ENCODE data around the gene EPHA8.

Gene EPHA8

DNA sequence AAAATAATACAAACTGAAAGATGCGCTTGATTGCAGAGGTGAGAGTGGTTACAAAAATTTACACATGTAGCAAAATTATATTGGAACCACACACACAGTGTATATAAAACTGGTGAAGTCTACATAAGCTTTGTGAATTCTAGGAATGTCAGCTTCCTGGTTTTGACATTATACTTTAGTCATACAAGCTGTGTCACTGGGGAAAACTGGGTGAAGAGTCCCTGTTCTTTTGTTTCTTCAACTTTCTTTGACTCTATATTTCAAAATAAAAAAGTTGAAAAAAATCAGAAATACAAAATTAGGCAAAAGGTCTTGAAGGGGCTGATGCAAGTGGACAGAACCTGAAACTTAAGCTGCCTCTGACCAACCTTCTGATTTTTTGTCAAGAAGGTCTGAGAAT is 83.1 kb downstream of the EPHA8 start:
- DNase-seq (ENCODE audit: low spot score): no peak

DNA sequence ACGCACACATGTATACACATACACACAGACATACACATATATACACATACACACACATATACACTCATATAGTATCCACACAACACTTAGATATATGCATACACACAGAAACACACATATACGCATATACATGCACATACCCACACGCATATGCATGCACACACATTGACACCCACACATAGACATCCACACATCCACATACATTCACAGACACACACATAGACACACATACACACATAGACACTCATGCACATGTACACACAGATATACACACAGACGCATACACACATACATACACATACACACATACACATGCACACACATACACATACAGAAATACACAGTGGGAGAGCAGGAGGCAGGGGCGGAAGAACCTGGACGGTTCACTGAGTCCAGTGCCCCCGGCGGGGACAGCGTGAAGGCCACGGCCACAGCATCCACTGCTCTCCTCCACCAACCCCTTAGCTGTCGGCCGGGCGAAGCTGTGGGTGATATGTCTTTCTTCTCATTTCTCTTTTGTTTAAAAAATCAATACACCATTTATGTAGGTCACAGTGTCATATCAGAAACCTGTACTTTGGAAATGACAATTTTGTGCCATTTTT is 86.9 kb downstream of the EPHA8 start:
- no peak for DNase-seq (ENCODE audit: low spot score)

DNA sequence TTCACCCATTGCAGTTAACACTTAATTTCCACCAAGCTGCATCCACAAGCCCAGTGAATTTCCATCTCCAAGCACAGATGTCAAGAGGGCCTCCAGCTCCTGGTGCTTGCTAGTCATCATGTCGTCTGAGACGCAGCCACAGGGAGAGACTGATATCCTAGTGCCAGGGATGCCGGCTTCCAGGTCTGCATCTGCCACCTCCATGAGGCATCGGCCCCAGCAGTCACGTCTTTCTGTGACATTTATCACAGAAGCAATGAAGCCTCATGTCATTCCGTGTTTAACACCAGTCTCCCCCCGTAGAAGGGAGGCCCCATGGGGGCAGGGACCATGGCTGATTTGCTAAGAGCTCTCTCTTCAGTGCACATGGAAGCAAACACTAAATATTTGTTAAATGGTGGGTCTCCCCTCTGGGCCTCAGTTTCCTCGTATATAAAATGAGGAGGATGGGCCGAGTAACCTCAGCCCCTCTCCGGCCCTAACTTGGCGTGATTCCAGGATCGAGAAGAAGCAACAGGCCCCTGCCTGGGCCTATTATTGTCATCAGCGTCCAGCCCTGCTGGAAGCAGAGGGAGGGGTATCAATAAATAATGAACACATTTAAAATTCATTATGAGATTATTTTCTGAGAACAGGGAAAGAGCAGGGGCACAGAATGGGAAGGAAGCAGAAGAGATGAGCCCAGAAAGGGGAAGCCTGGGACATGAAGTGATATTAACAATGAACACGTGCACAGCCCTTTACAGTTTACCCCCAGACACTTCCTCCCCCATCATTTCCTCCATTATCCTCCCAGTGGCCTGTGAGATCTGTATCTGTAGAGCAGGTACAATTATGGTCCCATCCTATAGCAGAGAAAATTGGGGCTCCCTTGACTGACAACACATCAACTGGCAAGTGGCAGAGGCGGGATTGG is 88.9 kb downstream of the EPHA8 start:
- DNase-seq (ENCODE audit: low spot score): no peak

DNA sequence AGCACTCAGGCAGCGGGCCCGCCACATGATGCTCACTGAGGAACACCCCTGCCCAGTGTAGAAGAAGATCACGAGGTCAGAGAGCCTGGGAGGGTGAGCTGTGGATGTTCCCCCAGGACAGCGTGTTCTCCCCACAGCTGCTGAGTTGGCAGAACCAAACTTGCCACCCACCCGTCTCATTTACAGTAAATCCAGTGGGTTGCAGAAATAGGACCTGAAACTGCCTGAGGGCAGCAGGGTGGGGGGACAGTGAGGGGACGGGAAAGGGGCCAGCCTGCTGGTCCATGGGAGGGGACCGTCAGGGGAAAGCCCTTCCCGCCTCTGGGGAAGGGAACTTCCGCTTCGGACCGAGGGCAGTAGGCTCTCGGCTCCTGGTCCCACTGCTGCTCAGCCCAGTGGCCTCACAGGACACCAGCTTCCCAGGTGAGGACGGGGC is 89.6 kb downstream of the EPHA8 start, which contains the start of gene C1QB:
Gene C1QB (plus strand): TSS at position 356 of the 436 bp plus-strand sequence. CDS start 6,227 bp downstream, outside the sequence.
- no peak for DNase-seq (ENCODE audit: low spot score)

Measured in CD4-positive, alpha-beta T cell treated with Interleukin-2 at 100 ng/mL for 4 hours (primary cell).